Right atrium auricular region (tissue), 2 donors: Measurements from ENCODE around the gene GRIK4. TPM values are rescaled to one million over a fixed set of nuclear protein-coding genes. Genes with fewer than 3 reads are reported as not detected.

Source experiments
- DNase-seq: peaks from one replicate; pipeline ENCODE4 v3.0.0-alpha.2; 2019; ENCODE audit warnings: low spot score
- H3K27ac ChIP-seq, 2 donors: fragments of 200-600 bp; sonication (generic); 1 replicate in 1 of 2; 2 replicates in 1 of 2; pipeline ENCODE4 v1.5.1; 2016 to 2019
- H3K27me3 ChIP-seq, 2 donors: fragments of 200-600 bp; sonication (generic); one replicate each; pipeline versions ENCODE4 v1.5.1 to v1.6.0; 2017 to 2019
- H3K36me3 ChIP-seq: fragments of 200-600 bp; sonication (generic); one replicate; pipeline ENCODE4 v1.5.1; 2016
- H3K4me1 ChIP-seq, 2 donors: fragments of 200-600 bp; sonication (generic); one replicate each; pipeline versions ENCODE4 v1.5.1 to v1.6.0; 2017 to 2019
- H3K4me3 ChIP-seq, 2 donors: fragments of 200-600 bp; sonication (generic); 1 replicate in 1 of 2; 2 replicates in 1 of 2; pipeline ENCODE4 v1.5.1; 2017 to 2019; ENCODE audit warnings: mild to moderate bottlenecking in 1 of 2, moderate library complexity in 1 of 2
- H3K9me3 ChIP-seq, 2 donors: fragments of 200-600 bp; sonication (generic); one replicate each; pipeline ENCODE4 v1.5.1; 2019
- CTCF ChIP-seq, 2 donors: fragments of 200-600 bp; sonication (generic); IDR thresholded peaks; one replicate each; pipeline ENCODE4 v1.5.1; 2019; ENCODE audit warnings: antibody characterized with exemption in 2 of 2
- total RNA-seq, 2 donors: library from RNA; depleted of rRNA; stranded (reverse); fragments of >200 nt; gene quantifications; one replicate each; pipeline ENCODE4 v1.1.0, GENCODE V29; 2016

The GRIK4 gene
- total RNA-seq, 2 donors from 2014 or later, result 0.04 to 0.30 TPM

GRCh38 chr11:120471994-120472393 lies 39.6 kb upstream of the GRIK4 start:
- peaks cover 79% of the 10 kb centered on the region for H3K36me3 ChIP-seq
- no peaks in the 10 kb centered on the region for H3K27me3 ChIP-seq
- H3K4me1 ChIP-seq, result peaks cover 0 to 9% of the 10 kb centered on the region in 2 donors
- H3K4me3 ChIP-seq, result no peak overlapping the region
- no peak overlapping the region for H3K27ac ChIP-seq
- DNase-seq, result no peak
- H3K9me3 ChIP-seq, result no peaks in the 10 kb centered on the region
- no peak for TF ChIP-seq CTCF (IDR thresholded peaks at IDR 0.05)

- H3K4me3 ChIP-seq, result no peak overlapping the region
- H3K4me1 ChIP-seq, result peaks cover 0 to 9% of the 10 kb centered on the region in 2 donors
- no peaks in the 10 kb centered on the region for H3K9me3 ChIP-seq
- H3K36me3 ChIP-seq, result peaks cover 79% of the 10 kb centered on the region
- DNase-seq, result no peak
- no peaks in the 10 kb centered on the region for H3K27me3 ChIP-seq
- H3K27ac ChIP-seq, result no peak overlapping the region
- no peak for TF ChIP-seq CTCF (IDR thresholded peaks at IDR 0.05)
These were observed 38.0 kb upstream of the GRIK4 start for GRCh38 chr11:120473503-120473902.

GRCh38 chr11:120482149-120482548 lies 29.4 kb upstream of the GRIK4 start:
- no peak for DNase-seq
- Histone ChIP-seq H3K27ac (no peak overlapping the region), H3K36me3 (peaks cover 80% of the 10 kb centered on the region), H3K4me3 (no peak overlapping the region), H3K4me1 (peaks cover 0 to 4% of the 10 kb centered on the region in 2 donors), H3K27me3 (no peaks in the 10 kb centered on the region), H3K9me3 (no peaks in the 10 kb centered on the region)
- no peak for TF ChIP-seq CTCF (IDR thresholded peaks at IDR 0.05)

- no peak for DNase-seq
These were observed 26.8 kb upstream of the GRIK4 start for GRCh38 chr11:120484722-120485121.

GRCh38 chr11:120486138-120486537 lies 25.4 kb upstream of the GRIK4 start:
- TF ChIP-seq CTCF (IDR thresholded peaks at IDR 0.05), result no peak
- no peak for DNase-seq
- Histone ChIP-seq H3K27me3 (no peaks in the 10 kb centered on the region), H3K36me3 (peaks cover 55% of the 10 kb centered on the region), H3K4me1 (peaks cover 0 to 4% of the 10 kb centered on the region in 2 donors), H3K9me3 (no peaks in the 10 kb centered on the region), H3K4me3 (no peak overlapping the region), H3K27ac (no peak overlapping the region)

More at GRCh38 chr11:120484722-120485121, 26.8 kb upstream of the GRIK4 start:
- Histone ChIP-seq H3K36me3 (peaks cover 55% of the 10 kb centered on the region), H3K27ac (no peak overlapping the region), H3K9me3 (no peaks in the 10 kb centered on the region), H3K4me1 (peaks cover 0 to 4% of the 10 kb centered on the region in 2 donors), H3K27me3 (no peaks in the 10 kb centered on the region), H3K4me3 (no peak overlapping the region)
- no peak for TF ChIP-seq CTCF (IDR thresholded peaks at IDR 0.05)

GRCh38 chr11:120489799-120490198 lies 21.7 kb upstream of the GRIK4 start:
- Histone ChIP-seq H3K9me3 (no peaks in the 10 kb centered on the region), H3K4me1 (peaks cover 0 to 4% of the 10 kb centered on the region in 2 donors), H3K4me3 (no peak overlapping the region), H3K27ac (no peak overlapping the region), H3K36me3 (peaks cover 24% of the 10 kb centered on the region), H3K27me3 (no peaks in the 10 kb centered on the region)
- TF ChIP-seq CTCF (IDR thresholded peaks at IDR 0.05), result no peak
- no peak for DNase-seq
